KMS-11 (cell line): ENCODE results near the gene PPM1E.

ENCODE experiments used
- H2AFZ ChIP-seq: fragments of 200-600 bp; sonication (generic); 2 replicates; pipeline ENCODE4 v1.6.1; 2016; ENCODE audit warnings: antibody characterized with exemption, mixed run types, low read depth
- H3K27ac ChIP-seq: fragments of 200-600 bp; sonication (generic); 2 replicates; pipeline ENCODE4 v1.6.1; 2016; ENCODE audit warnings: mild to moderate bottlenecking, mixed run types
- H3K27me3 ChIP-seq: fragments of 200-600 bp; sonication (generic); 2 replicates; pipeline ENCODE4 v1.6.1; 2017; ENCODE audit warnings: mild to moderate bottlenecking, low read depth, mixed run types, moderate library complexity; ENCODE audit not compliant: insufficient read depth
- H3K36me3 ChIP-seq: fragments of 200-600 bp; sonication (generic); 2 replicates; pipeline ENCODE4 v1.6.1; 2017; ENCODE audit warnings: mild to moderate bottlenecking, mixed run types; ENCODE audit not compliant: insufficient read depth
- H3K4me1 ChIP-seq: fragments of 200-600 bp; sonication (generic); 2 replicates; pipeline ENCODE4 v1.6.1; 2016; ENCODE audit warnings: mild to moderate bottlenecking, low read depth, mixed run types; ENCODE audit not compliant: poor library complexity, severe bottlenecking
- H3K4me2 ChIP-seq: fragments of 200-600 bp; sonication (generic); 2 replicates; pipeline ENCODE4 v1.7.0; 2016; ENCODE audit warnings: mild to moderate bottlenecking, mixed run types
- H3K4me3 ChIP-seq: fragments of 200-600 bp; sonication (generic); IDR thresholded peaks from 2 replicates; pipeline ENCODE4 v1.6.1; 2017; ENCODE audit warnings: low read depth, low read length, mixed read lengths; ENCODE audit not compliant: insufficient read depth
- H3K79me2 ChIP-seq: fragments of 200-600 bp; sonication (generic); 2 replicates; pipeline ENCODE4 v1.6.1; 2016; ENCODE audit warnings: low read depth, mixed run types; ENCODE audit not compliant: insufficient read depth
- H3K9ac ChIP-seq: fragments of 200-600 bp; sonication (generic); 2 replicates; pipeline ENCODE4 v1.6.1; 2016; ENCODE audit warnings: mild to moderate bottlenecking, mixed run types
- H4K20me1 ChIP-seq: fragments of 200-600 bp; sonication (generic); 2 replicates; pipeline ENCODE4 v1.6.1; 2016; ENCODE audit warnings: mild to moderate bottlenecking, mixed run types; ENCODE audit not compliant: insufficient read depth
- TF ChIP-seq, protein P1 (sequence below): fragments of 200-600 bp; sonication (generic); conservative IDR thresholded peaks from 2 replicates; pipeline ENCODE4 v1.6.1; 2017; ENCODE audit warnings: low read depth, mild to moderate bottlenecking, antibody characterized with exemption, low read length, moderate library complexity, mixed read lengths

Gene PPM1E

GRCh38 chr17:59024916-59025315, 269.3 kb downstream of the PPM1E start:
- H3K4me3 ChIP-seq, result no peak overlapping the region
- H3K9ac ChIP-seq, result no peak overlapping the region
- H3K4me2 ChIP-seq, result no peak overlapping the region
- TF ChIP-seq, protein P1, sequence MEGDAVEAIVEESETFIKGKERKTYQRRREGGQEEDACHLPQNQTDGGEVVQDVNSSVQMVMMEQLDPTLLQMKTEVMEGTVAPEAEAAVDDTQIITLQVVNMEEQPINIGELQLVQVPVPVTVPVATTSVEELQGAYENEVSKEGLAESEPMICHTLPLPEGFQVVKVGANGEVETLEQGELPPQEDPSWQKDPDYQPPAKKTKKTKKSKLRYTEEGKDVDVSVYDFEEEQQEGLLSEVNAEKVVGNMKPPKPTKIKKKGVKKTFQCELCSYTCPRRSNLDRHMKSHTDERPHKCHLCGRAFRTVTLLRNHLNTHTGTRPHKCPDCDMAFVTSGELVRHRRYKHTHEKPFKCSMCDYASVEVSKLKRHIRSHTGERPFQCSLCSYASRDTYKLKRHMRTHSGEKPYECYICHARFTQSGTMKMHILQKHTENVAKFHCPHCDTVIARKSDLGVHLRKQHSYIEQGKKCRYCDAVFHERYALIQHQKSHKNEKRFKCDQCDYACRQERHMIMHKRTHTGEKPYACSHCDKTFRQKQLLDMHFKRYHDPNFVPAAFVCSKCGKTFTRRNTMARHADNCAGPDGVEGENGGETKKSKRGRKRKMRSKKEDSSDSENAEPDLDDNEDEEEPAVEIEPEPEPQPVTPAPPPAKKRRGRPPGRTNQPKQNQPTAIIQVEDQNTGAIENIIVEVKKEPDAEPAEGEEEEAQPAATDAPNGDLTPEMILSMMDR, result no peak
- H3K27me3 ChIP-seq, result no peaks in the 10 kb centered on the region
- no peaks in the 10 kb centered on the region for H3K79me2 ChIP-seq
- H3K4me1 ChIP-seq, result peaks cover 44% of the 10 kb centered on the region
- no peaks in the 10 kb centered on the region for H3K36me3 ChIP-seq
- no peaks in the 10 kb centered on the region for H4K20me1 ChIP-seq
- H3K27ac ChIP-seq, result no peak overlapping the region
- no peak overlapping the region for H2AFZ ChIP-seq

GRCh38 chr17:59026176-59026939, 270.7 kb downstream of the PPM1E start:
- Histone ChIP-seq H3K36me3 (no peaks in the 10 kb centered on the region), H3K4me2 (peak overlapping the region; percentile 86), H3K4me3 (no peak overlapping the region), H2AFZ (no peak overlapping the region), H4K20me1 (no peaks in the 10 kb centered on the region), H3K79me2 (no peaks in the 10 kb centered on the region), H3K27me3 (no peaks in the 10 kb centered on the region), H3K4me1 (peaks cover 44% of the 10 kb centered on the region), H3K27ac (peak overlapping the region; percentile 84; the same call in 1 of the 2 replicates), H3K9ac (no peak overlapping the region)
- TF ChIP-seq, protein P1, result no peak

DNA sequence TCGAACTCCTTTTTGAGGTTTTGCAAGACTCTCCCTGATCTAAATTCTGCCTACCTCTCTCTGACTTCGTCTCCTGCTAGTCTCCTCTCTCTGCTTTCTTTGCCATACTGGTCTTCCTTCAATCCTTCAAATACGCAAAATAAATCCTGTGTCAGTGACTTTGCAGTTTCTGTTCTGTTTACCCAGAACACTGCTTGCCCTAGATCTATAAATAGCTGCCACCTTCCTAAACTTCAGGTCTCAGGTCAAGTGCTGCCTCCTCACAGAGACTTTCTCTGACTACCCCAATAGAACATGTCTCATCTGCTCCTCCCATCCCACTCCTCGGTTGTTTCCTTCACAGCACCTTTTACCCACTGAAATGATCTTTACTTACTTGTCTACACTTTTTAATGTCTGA, 272.1 kb downstream of the PPM1E start:
- Histone ChIP-seq H2AFZ (peak overlapping the region; percentile 31), H3K27ac (peak overlapping the region; percentile 84), H3K36me3 (no peaks in the 10 kb centered on the region), H3K4me3 (no peak overlapping the region), H3K4me2 (peak overlapping the region; percentile 86), H3K27me3 (no peaks in the 10 kb centered on the region), H3K79me2 (no peaks in the 10 kb centered on the region), H3K4me1 (peaks cover 44% of the 10 kb centered on the region), H4K20me1 (no peaks in the 10 kb centered on the region), H3K9ac (peak overlapping the region; percentile 54; the same call in 1 of the 2 replicates)
- TF ChIP-seq, protein P1, result no peak

DNA sequence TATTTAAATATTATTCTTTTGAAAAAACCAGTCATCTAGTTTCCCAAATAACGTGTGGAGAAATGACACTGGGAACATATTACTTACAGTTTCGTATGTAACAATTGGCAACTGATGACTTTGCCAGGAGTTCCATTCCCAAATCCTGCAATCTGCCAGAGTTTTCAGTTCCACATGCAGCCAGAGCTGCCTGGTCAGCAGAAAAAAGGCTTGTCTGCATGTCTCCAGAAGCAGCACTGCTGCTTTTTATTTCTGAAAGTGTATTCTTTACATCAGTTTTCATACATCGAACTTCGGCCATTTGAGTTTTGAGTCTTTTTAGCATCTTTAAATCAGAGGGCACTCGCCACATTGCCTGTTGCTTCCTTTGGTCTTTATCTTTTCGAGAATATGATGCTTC, 272.7 kb downstream of the PPM1E start:
- peak overlapping the region; percentile 84 for H3K27ac ChIP-seq
- peak overlapping the region; percentile 86 for H3K4me2 ChIP-seq
- TF ChIP-seq, protein P1, result no peak
- no peaks in the 10 kb centered on the region for H4K20me1 ChIP-seq
- peaks cover 44% of the 10 kb centered on the region for H3K4me1 ChIP-seq
- no peaks in the 10 kb centered on the region for H3K79me2 ChIP-seq
- H3K4me3 ChIP-seq, result no peak overlapping the region
- no peaks in the 10 kb centered on the region for H3K27me3 ChIP-seq
- H3K36me3 ChIP-seq, result no peaks in the 10 kb centered on the region
- H2AFZ ChIP-seq, result no peak overlapping the region
- H3K9ac ChIP-seq, result peak overlapping the region; percentile 54; the same call in 1 of the 2 replicates
